B cell (primary cell): Measurements from ENCODE around the gene PREX1.

Experiments
- EZH2 ChIP-seq: IDR thresholded peaks from 2 replicates; pipeline ENCODE4 v1.6.1; 2012; ENCODE audit warnings: borderline replicate concordance, low read depth, mild to moderate bottlenecking, moderate library complexity, low read length; ENCODE audit not compliant: insufficient read depth, poor library complexity, severe bottlenecking
- TF ChIP-seq, protein P1 (sequence below): fragments of 200-600 bp; IDR thresholded peaks from one replicate; pipeline ENCODE4 v1.8.0; 2022; ENCODE audit warnings: antibody characterized with exemption, mild to moderate bottlenecking

DNA sequence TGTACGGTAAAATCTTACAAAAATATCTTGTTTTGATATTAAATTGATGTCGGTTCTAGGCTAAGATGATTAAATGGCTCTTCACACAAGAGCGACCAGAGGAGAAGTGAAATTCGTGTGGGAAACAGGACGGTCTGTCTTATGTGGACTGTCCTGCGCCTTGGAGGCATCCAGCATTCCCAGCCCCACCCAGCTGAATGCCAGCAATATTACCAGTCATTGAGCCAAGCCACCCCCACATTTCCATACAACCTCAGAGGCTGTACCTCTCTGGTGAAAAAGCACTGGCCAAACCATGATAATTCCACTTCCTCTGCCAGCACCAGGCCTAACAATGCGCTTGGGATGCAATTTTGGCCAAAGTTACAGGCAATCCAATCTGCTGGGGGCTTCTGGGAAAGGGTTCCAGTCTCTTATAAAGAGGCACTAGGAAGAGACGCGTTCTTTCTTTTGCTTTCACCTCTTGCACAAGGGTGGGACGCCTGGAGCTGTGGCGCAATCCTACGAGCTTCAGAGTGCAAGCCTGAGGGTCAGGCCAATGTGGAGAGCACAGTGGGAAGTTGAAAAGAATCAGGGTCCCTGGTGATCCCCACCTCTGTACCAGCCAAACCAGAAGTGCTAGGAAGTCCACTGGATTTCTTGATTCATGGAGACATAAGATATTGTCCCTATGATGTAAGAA lies 213.1 kb downstream of the PREX1 start:
- TF ChIP-seq, protein P1, sequence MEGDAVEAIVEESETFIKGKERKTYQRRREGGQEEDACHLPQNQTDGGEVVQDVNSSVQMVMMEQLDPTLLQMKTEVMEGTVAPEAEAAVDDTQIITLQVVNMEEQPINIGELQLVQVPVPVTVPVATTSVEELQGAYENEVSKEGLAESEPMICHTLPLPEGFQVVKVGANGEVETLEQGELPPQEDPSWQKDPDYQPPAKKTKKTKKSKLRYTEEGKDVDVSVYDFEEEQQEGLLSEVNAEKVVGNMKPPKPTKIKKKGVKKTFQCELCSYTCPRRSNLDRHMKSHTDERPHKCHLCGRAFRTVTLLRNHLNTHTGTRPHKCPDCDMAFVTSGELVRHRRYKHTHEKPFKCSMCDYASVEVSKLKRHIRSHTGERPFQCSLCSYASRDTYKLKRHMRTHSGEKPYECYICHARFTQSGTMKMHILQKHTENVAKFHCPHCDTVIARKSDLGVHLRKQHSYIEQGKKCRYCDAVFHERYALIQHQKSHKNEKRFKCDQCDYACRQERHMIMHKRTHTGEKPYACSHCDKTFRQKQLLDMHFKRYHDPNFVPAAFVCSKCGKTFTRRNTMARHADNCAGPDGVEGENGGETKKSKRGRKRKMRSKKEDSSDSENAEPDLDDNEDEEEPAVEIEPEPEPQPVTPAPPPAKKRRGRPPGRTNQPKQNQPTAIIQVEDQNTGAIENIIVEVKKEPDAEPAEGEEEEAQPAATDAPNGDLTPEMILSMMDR = no peak
- no peak for TF ChIP-seq EZH2
